A673 (cell line): ENCODE measurements around the gene ACTL9.

Experiments used
- EZH2 ChIP-seq: fragments of 200-600 bp; sonication (generic); IDR thresholded peaks from 2 replicates; pipeline ENCODE4 v1.6.1; 2017; ENCODE audit warnings: borderline replicate concordance, low read depth, mild to moderate bottlenecking, mixed read lengths, antibody characterized with exemption, low read length; ENCODE audit not compliant: poor library complexity, severe bottlenecking
- TF ChIP-seq, protein P1 (sequence below): fragments of 300-800, 200-600 bp; sonication (generic); conservative IDR thresholded peaks from 2 replicates; pipeline ENCODE4 v1.5.1; 2017; ENCODE audit warnings: low read depth, mild to moderate bottlenecking, antibody characterized with exemption, low read length, moderate library complexity, mixed read lengths

DNA sequence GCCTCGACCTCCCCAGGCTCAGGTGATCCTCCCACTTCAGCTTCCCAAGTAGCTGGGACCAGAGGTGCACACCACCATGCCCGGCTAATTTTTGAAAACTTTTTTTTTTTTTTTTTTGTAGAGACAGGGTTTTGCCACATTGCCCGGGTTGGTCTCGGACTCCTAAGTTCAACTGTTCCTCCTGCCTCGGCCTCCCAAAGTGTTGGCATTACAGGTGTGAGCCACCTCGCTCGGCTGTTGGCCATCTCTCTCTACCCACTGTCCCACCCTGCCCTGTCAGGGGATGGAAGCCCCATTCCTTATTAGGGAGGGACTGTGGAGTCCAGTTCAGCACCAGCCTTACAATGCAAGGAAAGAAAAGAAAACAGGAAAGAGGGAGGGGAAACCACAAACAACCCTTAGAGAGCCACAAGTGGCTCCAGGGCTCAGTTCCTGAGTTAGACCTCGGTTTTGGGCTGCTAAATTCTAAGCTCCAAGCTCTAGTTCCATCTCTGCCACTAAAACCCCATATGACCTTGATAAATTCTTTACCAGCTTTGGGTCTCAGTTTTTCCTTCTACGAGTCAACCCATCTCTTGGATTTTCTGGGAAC, 31.7 kb downstream of the ACTL9 start:
- no peak for TF ChIP-seq EZH2
- TF ChIP-seq, protein P1, sequence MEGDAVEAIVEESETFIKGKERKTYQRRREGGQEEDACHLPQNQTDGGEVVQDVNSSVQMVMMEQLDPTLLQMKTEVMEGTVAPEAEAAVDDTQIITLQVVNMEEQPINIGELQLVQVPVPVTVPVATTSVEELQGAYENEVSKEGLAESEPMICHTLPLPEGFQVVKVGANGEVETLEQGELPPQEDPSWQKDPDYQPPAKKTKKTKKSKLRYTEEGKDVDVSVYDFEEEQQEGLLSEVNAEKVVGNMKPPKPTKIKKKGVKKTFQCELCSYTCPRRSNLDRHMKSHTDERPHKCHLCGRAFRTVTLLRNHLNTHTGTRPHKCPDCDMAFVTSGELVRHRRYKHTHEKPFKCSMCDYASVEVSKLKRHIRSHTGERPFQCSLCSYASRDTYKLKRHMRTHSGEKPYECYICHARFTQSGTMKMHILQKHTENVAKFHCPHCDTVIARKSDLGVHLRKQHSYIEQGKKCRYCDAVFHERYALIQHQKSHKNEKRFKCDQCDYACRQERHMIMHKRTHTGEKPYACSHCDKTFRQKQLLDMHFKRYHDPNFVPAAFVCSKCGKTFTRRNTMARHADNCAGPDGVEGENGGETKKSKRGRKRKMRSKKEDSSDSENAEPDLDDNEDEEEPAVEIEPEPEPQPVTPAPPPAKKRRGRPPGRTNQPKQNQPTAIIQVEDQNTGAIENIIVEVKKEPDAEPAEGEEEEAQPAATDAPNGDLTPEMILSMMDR: no peak
